GM19099 (cell line): Measurements from ENCODE around the gene P2RX7.

Experiments used
- POLR2A ChIP-seq: IDR thresholded peaks from 3 replicates; pipeline ENCODE4 v1.6.1; 2011; ENCODE audit warnings: low read depth; ENCODE audit not compliant: insufficient read length; ENCODE audit errors: extremely low read depth

The P2RX7 gene

DNA sequence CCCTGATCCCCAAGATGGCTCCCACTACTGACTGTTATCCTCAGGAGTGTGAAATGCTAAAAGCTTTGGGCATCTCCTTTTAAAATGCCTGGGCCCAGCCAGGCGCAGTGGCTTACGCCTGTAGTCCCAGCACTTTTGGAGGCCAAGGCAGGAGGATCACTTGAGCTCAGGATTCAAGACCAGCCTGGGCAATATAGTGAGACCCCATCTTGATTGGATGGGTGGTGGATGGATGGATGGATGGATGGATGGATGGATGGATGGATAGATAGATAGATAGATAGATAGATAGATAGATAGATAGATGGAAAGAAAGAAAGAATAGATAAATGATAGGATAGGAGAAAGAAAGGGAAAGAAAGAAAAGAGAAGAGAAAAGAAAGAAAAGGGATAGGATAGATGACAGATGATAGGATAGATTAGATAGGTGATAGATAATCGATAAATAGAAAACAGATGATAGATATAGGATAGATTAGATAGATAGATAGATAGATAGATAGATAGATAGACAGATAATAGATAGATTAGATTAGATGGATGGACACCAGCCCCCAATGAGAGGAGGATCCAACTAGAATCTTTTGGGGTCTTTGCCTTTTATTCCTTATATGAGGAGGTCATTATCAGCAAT is 86.8 kb downstream of the P2RX7 start:
- TF ChIP-seq POLR2A, result no peak

DNA sequence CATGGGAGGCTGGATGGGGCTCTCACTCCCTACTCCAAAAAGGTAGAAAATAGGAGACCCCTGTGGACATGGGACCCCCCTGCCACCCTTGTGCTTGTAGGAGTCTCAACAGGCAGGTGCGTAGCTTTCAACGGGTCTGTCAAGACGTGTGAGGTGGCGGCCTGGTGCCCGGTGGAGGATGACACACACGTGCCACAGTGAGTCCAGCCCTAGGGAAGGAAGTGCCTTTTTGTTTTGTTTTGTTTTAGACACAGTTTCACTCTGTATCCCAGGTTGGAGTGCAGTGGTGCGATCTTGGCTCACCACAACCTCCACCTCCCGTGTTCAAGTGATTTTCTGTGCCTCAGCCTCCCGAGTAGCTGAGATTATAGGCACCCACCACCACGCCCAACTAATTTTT is 90.2 kb downstream of the P2RX7 start:
- no peak for TF ChIP-seq POLR2A

GRCh38 chr12:121223292-121224285 is 90.9 kb downstream of the P2RX7 start:
- no peak for TF ChIP-seq POLR2A

- TF ChIP-seq POLR2A, result no peak
These were observed 91.9 kb downstream of the P2RX7 start for GRCh38 chr12:121224591-121224990.

DNA sequence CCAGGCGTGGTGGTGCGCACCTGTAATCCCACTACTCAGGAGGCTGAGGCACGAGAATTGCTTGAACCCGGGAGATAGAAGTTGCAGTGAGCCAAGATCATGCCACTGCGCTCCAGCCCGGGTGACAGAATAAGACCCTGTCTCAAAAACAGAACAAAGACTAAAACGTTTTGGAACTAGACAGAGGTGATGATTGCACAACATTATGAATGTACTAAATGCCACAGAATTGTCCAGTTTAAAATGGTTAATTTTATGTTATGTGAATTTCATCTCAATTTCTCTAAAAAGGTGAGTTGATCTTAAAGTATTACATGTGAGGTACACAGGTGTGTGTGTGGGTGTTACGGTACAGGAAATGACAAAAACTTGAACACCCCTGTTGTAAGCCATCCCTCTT is 93.7 kb downstream of the P2RX7 start:
- no peak for TF ChIP-seq POLR2A

DNA sequence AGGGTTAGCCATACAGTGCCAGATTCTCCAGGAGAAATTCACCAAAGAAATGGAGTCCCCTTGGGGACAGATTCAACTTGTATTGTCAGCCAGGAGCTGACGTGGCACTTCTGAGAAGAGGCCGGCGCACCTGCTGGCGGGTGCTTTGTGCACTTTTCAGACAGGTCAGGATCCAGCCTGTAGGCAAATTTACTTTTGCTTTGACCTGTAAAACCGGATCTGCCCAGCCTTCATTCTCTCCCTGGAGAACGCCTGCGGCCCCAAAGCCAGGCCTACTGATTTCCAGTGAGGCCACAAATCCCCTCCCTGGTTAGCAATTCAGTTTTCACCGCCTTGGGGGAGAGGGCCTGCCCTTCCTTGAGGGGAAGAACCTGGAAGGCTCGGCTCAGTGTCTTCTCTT is 94.6 kb downstream of the P2RX7 start:
- TF ChIP-seq POLR2A, result peak; percentile 37

- TF ChIP-seq POLR2A, result no peak
These were observed 96.4 kb downstream of the P2RX7 start for GRCh38 chr12:121228919-121229665.

DNA sequence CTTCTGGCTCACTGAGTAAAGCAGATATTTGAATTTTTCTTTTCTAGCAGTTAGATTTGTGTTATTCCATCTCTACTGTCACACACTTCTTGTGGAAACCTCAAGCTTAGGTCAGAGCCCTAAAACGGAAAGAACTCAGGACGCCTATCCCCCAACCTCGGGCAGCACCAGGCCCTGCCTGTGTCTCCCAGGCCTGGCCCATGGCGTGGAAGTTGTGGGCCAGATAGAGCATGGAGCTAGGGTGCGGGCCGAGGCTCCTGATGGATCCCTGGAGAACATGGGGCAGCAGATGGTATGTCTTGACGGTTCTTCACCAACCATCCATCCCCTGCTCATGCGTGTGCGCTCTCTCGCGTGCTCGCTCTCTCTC is 97.8 kb downstream of the P2RX7 start:
- no peak for TF ChIP-seq POLR2A

GRCh38 chr12:121232163-121232562 is 99.5 kb downstream of the P2RX7 start:
- no peak for TF ChIP-seq POLR2A

DNA sequence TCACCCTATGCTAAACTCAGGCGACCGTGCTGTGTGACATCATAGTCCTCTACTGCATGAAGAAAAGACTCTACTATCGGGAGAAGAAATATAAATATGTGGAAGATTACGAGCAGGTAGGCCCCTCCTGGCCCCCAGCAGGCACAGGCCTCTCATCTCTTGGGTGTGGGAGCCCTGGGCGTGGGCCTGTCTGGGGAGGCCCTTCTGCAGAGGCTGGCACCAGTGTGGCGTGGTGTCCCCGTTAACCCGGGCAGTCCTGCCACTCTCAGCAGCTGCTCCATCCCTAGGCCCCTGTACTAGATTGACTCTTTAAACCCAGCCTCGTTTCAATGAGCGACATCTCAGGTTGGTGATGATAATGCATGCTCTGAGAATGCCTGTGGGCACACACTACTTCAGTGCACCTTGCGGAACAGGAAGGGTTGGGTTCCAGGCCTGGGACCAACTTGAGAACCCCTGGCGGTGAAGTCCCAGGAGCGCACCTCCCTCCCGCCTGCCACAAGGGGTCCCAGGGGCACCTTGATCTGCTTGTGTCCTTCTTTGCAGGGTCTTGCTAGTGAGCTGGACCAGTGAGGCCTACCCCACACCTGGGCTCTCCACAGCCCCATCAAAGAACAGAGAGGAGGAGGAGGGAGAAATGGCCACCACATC is 100.4 kb downstream of the P2RX7 start:
- no peak for TF ChIP-seq POLR2A

- TF ChIP-seq POLR2A, result no peak
These were observed 100.9 kb downstream of the P2RX7 start for GRCh38 chr12:121233628-121234020.

- TF ChIP-seq POLR2A, result no peak
These were observed 104.1 kb downstream of the P2RX7 start for GRCh38 chr12:121236776-121237175.

GRCh38 chr12:121237415-121237814 is 104.7 kb downstream of the P2RX7 start:
- TF ChIP-seq POLR2A, result no peak
